Fibroblast of lung (primary cell): ENCODE measurements around the gene C7orf57.

ENCODE experiments used
- EZH2 ChIP-seq: IDR thresholded peaks from 2 replicates; pipeline ENCODE4 v1.5.1; 2012; ENCODE audit warnings: low read length, control low read depth, mild to moderate bottlenecking; ENCODE audit errors: missing control alignments
- TF ChIP-seq, protein P1 (sequence below), 2 donors: IDR thresholded peaks in 1 of 2; conservative IDR thresholded peaks in 1 of 2; 1 replicate in 1 of 2; 2 replicates in 1 of 2; pipeline ENCODE4 v1.5.1; 2011 to 2012; ENCODE audit warnings: low read length in 2 of 2, control low read depth in 1 of 2, inconsistent platforms in 1 of 2, low read depth in 1 of 2, mild to moderate bottlenecking in 1 of 2

DNA sequence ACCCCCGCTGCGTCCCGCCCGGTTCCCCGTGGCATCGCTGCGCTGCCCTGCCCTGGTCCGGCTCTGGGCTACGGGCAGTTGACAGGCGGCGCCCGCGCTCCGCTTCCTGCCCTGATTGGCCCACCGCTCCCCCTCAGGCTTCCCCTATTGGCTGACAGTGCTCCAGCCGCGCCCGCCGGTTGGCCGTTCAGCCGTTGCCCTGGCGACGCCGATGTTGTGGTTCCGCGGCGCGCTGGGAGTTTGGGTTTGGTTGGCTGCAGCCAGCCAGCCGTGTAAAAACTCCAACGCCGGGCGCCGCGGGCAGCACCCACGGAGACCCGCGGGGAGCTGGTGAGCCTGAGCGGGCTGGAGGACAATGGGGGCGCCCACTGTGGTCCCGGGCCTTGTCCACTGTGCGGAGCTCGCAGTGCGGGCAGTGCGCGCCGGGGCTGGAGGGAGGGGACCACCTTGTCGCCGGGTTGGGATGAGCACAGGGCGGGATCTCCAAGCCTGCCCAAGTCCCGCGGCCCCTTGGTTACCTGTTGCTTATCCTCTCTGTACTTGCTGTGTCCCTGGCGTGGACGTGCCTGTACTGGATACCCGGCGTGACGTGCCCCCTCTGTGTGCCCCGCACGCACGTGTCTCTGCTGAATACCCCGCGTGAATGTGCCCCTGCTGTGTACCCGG is at the start of gene C7orf57:
- TF ChIP-seq, protein P1, sequence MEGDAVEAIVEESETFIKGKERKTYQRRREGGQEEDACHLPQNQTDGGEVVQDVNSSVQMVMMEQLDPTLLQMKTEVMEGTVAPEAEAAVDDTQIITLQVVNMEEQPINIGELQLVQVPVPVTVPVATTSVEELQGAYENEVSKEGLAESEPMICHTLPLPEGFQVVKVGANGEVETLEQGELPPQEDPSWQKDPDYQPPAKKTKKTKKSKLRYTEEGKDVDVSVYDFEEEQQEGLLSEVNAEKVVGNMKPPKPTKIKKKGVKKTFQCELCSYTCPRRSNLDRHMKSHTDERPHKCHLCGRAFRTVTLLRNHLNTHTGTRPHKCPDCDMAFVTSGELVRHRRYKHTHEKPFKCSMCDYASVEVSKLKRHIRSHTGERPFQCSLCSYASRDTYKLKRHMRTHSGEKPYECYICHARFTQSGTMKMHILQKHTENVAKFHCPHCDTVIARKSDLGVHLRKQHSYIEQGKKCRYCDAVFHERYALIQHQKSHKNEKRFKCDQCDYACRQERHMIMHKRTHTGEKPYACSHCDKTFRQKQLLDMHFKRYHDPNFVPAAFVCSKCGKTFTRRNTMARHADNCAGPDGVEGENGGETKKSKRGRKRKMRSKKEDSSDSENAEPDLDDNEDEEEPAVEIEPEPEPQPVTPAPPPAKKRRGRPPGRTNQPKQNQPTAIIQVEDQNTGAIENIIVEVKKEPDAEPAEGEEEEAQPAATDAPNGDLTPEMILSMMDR (conservative IDR thresholded peaks at IDR 0.05 in 1 of 2, IDR thresholded peaks at IDR 0.05 in 1 of 2; ENCODE audit: low read depth in 1 of 2, low read length in 2 of 2), result no peak
- peak; percentile 78 for TF ChIP-seq EZH2
